ENCODE results near the gene C4orf17.

DNA sequence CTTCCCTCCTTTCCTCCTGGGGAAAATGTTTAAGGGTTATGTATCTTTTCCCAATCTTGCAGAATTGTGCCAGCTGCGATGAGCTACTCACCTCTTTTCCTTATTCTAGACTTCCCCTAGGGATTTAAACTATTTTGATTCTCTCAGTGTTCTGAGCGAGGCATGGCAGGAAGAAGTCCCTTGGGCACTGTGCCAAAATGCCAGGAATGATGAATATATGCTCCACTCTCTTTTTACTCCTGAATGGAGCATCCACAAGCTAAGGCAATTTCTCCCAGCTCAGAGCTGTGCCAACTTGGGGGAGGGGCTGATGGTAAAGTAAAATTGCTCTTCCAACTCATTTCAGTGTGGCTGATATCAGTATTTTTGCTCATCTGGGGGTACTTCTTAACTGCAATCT, 4.0 kb upstream of the C4orf17 start:
- TF ChIP-seq, protein P1, sequence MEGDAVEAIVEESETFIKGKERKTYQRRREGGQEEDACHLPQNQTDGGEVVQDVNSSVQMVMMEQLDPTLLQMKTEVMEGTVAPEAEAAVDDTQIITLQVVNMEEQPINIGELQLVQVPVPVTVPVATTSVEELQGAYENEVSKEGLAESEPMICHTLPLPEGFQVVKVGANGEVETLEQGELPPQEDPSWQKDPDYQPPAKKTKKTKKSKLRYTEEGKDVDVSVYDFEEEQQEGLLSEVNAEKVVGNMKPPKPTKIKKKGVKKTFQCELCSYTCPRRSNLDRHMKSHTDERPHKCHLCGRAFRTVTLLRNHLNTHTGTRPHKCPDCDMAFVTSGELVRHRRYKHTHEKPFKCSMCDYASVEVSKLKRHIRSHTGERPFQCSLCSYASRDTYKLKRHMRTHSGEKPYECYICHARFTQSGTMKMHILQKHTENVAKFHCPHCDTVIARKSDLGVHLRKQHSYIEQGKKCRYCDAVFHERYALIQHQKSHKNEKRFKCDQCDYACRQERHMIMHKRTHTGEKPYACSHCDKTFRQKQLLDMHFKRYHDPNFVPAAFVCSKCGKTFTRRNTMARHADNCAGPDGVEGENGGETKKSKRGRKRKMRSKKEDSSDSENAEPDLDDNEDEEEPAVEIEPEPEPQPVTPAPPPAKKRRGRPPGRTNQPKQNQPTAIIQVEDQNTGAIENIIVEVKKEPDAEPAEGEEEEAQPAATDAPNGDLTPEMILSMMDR (IDR thresholded peaks at IDR 0.05; ENCODE audit: insufficient read depth, low read depth, low read length), result no peak
- TF ChIP-seq EZH2 (IDR thresholded peaks at IDR 0.05; ENCODE audit: insufficient read depth, low read length), result no peak
